ENCODE results near the gene MRPS12.
A peak's percentile ranks its signal among the peaks of the same experiment; 100 is the strongest.

DNA sequence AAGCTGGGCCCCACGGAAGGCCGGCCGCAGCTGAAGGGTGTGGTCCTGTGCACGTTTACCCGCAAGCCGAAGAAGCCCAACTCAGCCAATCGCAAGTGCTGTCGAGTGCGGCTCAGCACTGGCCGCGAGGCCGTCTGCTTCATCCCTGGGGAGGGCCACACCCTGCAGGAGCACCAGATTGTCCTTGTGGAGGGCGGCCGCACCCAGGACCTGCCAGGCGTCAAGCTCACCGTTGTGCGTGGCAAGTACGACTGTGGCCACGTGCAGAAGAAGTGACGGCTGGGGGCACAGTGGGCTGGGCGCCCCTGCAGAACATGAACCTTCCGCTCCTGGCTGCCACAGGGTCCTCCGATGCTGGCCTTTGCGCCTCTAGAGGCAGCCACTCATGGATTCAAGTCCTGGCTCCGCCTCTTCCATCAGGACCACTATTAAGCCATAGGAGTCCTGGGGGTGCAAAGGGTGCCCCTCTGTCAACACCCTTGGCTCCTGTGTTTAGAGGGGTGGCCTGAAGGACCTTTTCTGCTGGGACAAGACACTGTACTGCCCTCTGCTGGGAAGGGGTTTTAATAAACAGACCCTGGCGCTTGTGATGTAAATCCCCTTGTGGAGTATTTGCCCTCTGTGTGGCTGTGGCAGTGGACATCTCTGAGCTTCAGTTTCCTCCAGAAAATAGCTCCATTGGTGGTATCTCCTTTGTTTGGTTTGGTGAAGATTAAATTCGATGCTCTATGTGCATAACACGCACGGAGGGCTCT, 1.9 kb downstream of the MRPS12 start:
- TF ChIP-seq, protein P1, sequence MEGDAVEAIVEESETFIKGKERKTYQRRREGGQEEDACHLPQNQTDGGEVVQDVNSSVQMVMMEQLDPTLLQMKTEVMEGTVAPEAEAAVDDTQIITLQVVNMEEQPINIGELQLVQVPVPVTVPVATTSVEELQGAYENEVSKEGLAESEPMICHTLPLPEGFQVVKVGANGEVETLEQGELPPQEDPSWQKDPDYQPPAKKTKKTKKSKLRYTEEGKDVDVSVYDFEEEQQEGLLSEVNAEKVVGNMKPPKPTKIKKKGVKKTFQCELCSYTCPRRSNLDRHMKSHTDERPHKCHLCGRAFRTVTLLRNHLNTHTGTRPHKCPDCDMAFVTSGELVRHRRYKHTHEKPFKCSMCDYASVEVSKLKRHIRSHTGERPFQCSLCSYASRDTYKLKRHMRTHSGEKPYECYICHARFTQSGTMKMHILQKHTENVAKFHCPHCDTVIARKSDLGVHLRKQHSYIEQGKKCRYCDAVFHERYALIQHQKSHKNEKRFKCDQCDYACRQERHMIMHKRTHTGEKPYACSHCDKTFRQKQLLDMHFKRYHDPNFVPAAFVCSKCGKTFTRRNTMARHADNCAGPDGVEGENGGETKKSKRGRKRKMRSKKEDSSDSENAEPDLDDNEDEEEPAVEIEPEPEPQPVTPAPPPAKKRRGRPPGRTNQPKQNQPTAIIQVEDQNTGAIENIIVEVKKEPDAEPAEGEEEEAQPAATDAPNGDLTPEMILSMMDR (conservative IDR thresholded peaks at IDR 0.05), result peak; percentile 50
- TF ChIP-seq ZFX (IDR thresholded peaks at IDR 0.05), result no peak
